Measurements from ENCODE around the gene ERC2. TPM values are rescaled to one million over a fixed set of nuclear protein-coding genes. Genes with fewer than 3 reads are reported as not detected.

Gene ERC2
- total and polyA plus RNA-seq, 2 of the 8 experiments (the other 6 are each of a cell fraction or from before 2014, with no cell fraction given) = 16.4 to 22.8 TPM

DNA sequence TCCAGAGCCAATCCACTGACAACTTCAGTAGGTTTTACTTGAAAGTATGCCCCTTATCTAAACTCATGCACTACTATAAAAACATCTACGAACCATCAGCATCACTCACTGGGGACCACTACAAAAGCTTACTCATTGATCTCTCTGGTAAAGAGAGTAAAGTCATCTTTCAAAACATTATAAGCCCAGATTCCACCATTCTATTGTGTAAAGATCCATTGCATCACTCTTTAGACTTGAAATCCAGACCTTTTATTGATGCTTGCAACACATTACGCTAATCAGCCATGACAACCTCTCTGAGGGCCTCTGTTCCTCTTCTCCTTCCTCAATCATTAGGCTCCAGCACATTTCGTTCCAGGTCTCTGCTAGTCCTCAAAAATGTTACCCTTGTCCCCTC lies 732.3 kb downstream of the ERC2 start:
- WGBS, 2 experiments (ENCODE audit: extremely low coverage in 1 of 2, insufficient coverage in 1 of 2, insufficient read length in 1 of 2, insufficient replicate concordance in 2 of 2, low coverage in 1 of 2, low lambda C conversion rate in 2 of 2, missing lambda C conversion rate in 1 of 2) = 93% methylated on average over 3 of the region's 3 CpGs; no CpG with 5 or more reads in 1 of the 2 experiments
- Histone ChIP-seq H4K20me1 (replicated peaks in 1 of 2; ENCODE audit: control insufficient read depth in 1 of 2, insufficient read depth in 2 of 2, low read length in 2 of 2) (no peaks in the 10 kb centered on the region), H3K27me3 (replicated peaks in 1 of 4; ENCODE audit: control insufficient read depth in 3 of 4, extremely low read depth in 1 of 4, insufficient read depth in 3 of 4, low read length in 3 of 4) (peaks cover 0 to 1% (median 0%) of the 10 kb centered on the region in 4 experiments; a peak in 1 of 7 replicates), H3K36me3 (ENCODE audit: control insufficient read depth in 2 of 4, insufficient read depth in 4 of 4, low read length in 3 of 4) (no peaks in the 10 kb centered on the region), H3K9me3 (ENCODE audit: insufficient read depth in 2 of 2, low read depth in 1 of 2, low read length in 1 of 2) (no peaks in the 10 kb centered on the region), H2AK5ac (ENCODE audit: low read depth, low read length) (0 out of 2 replicates have a peak overlapping the region, but pooled peaks have one; percentile 56), H3K4me2 (ENCODE audit: insufficient read depth in 1 of 2, low read depth in 2 of 2, low read length in 2 of 2) (no peak overlapping the region), H3K56ac (replicated peaks; ENCODE audit: insufficient read length, low read depth, low read length) (no peak overlapping the region), H3K18ac (ENCODE audit: extremely low read depth, low read length) (no peak overlapping the region), H2BK120ac (replicated peaks; ENCODE audit: low read depth, low read length) (no peak overlapping the region), H2AFZ (ENCODE audit: low read length) (no peak overlapping the region), H3K4ac (replicated peaks; ENCODE audit: insufficient read length, low read depth, low read length) (no peak overlapping the region), H3K79me1 (ENCODE audit: low read depth, low read length) (no peaks in the 10 kb centered on the region), H3K23ac (ENCODE audit: insufficient read length) (no peak overlapping the region), H3K79me2 (ENCODE audit: control insufficient read depth in 1 of 2, insufficient read depth in 2 of 2, low read length in 2 of 2) (no peaks in the 10 kb centered on the region), H2BK12ac (ENCODE audit: low read depth, low read length) (no peak overlapping the region; the same call in 1 of the 2 replicates), H2BK5ac (ENCODE audit: low read depth, low read length) (no peak overlapping the region), H3K4me1 (replicated peaks in 1 of 4; ENCODE audit: control insufficient read depth in 3 of 4, insufficient read depth in 4 of 4, low read length in 3 of 4) (no peaks in the 10 kb centered on the region), H3K27ac (ENCODE audit: low read depth, low read length) (no peak overlapping the region), H2BK20ac (ENCODE audit: low read length) (no peak overlapping the region), H3K14ac (ENCODE audit: insufficient read length) (no peak overlapping the region), H3K9ac (replicated peaks in 1 of 4; ENCODE audit: extremely low read depth in 1 of 4, low read depth in 3 of 4, low read length in 3 of 4) (no peak overlapping the region), H2BK15ac (ENCODE audit: low read length) (no peak overlapping the region), H3K4me3 (ENCODE audit: extremely low read depth in 1 of 4, insufficient read depth in 2 of 4, low read depth in 3 of 4, low read length in 4 of 4) (no peak overlapping the region), H4K8ac (ENCODE audit: extremely low read depth, insufficient read depth, low read length) (no peak overlapping the region), H4K91ac (replicated peaks; ENCODE audit: insufficient read length, low read length) (no peak overlapping the region), H3K23me2 (ENCODE audit: low read depth, low read length) (no peaks in the 10 kb centered on the region; the same call in 1 of the 2 replicates), H4K5ac (ENCODE audit: insufficient read length, low read depth, low read length) (no peak overlapping the region)
- FAIRE-seq (no peak), DNase-seq (ENCODE audit: low read depth in 1 of 2, low spot score in 2 of 2) (no peak)
- ChIA-PET POLR2A (ENCODE audit: partially characterized antibody) (no interaction called here), CTCF (ENCODE audit: partially characterized antibody) (interaction anchor here (1.6 kb wide), 1 partner anchor 188 kb away, joined by 3 read pairs; no protein-coding TSS in a partner anchor)
- TF ChIP-seq ASH2L (IDR thresholded peaks at IDR 0.05; ENCODE audit: low read length) = no peak
- TF ChIP-seq POLR2A (IDR thresholded peaks at IDR 0.05; ENCODE audit: control extremely low read depth in 1 of 2, low read depth in 2 of 2, low read length in 2 of 2) = no peak
- TF ChIP-seq KDM1A (IDR thresholded peaks at IDR 0.05; ENCODE audit: borderline replicate concordance, low read length) = no peak
- TF ChIP-seq SP1 (IDR thresholded peaks at IDR 0.05; ENCODE audit: low read depth, low read length) = no peak
- no peak for TF ChIP-seq RNF2 (IDR thresholded peaks at IDR 0.05; ENCODE audit: borderline replicate concordance, low read depth, low read length, missing control alignments, poor library complexity, severe bottlenecking)
- TF ChIP-seq SIN3A (conservative IDR thresholded peaks at IDR 0.05 in 1 of 2, IDR thresholded peaks at IDR 0.05 in 1 of 2; ENCODE audit: low read depth in 1 of 2, low read length in 2 of 2) = no peak
- TF ChIP-seq ZNF274 (IDR thresholded peaks at IDR 0.05; ENCODE audit: borderline replicate concordance, extremely low read depth, low read length) = no peak
- TF ChIP-seq SAP30 (IDR thresholded peaks at IDR 0.05; ENCODE audit: insufficient read depth, insufficient replicate concordance, low read length) = no peak
- no peak for TF ChIP-seq YY1 (IDR thresholded peaks at IDR 0.05; ENCODE audit: low read depth, low read length)
- TF ChIP-seq KDM4A (IDR thresholded peaks at IDR 0.05; ENCODE audit: low read depth, low read length, severe bottlenecking) = no peak
- TF ChIP-seq RXRA (IDR thresholded peaks at IDR 0.05; ENCODE audit: insufficient read depth, low read depth, low read length) = no peak

Data from H1 (cell line).